HepG2 (cell line): Measurements from ENCODE around the gene JCAD. TPM values are rescaled to one million over a fixed set of nuclear protein-coding genes. Genes with fewer than 3 reads are reported as not detected.

Experiments
- ATAC-seq: fragments of 200-7000 bp; cut with Tn5 transposase; 3 replicates; pipeline ENCODE4 v1.9.1; 2020; ENCODE audit warnings: mild to moderate bottlenecking, moderate library complexity
- BruUV-seq: library from RNA; stranded (reverse); fragments of 400-500 nt; replicated peaks from 2 replicates; lab custom pipeline; 2021; lab: Mats Ljungman, UMichigan
- CTCF ChIA-PET: fragments of 300-600 bp; formaldehyde crosslinking; extraction: SDS; loops from one replicate; lab custom pipeline; 2021; ENCODE audit warnings: low total read pairs, inconsistent platforms, low intra/inter-chr PET ratio; lab: Yijun Ruan, JAX
- POLR2A ChIA-PET: fragments of 350-600 bp; sonication (Branson Sonifier 250); formaldehyde crosslinking; loops from one replicate; lab custom pipeline; 2020; ENCODE audit warnings: antibody characterized with exemption, inconsistent platforms; lab: Yijun Ruan, JAX
- DNase-seq: peaks from one replicate; pipeline ENCODE4 v3.0.0-alpha.2; 2015; ENCODE audit warnings: low spot score
- FAIRE-seq: peaks from 3 replicates; lab custom pipeline; 2011; peaks lifted over from hg19 to GRCh38; lab: Jason Lieb, UNC
- H2AFZ ChIP-seq: one replicate; pipeline ENCODE4 v1.6.1; 2011; ENCODE audit warnings: low read length, inconsistent platforms
- H3K27ac ChIP-seq: fragments of 300-600 bp; 3 replicates; pipeline ENCODE4 v1.8.0; 2011; ENCODE audit warnings: mixed run types, mild to moderate bottlenecking, mixed read lengths, low read length, inconsistent platforms; ENCODE audit not compliant: insufficient read depth; ENCODE audit errors: extremely low read length
- H3K27me3 ChIP-seq, 2 experiments: fragments of 200-600 bp in 1 of 2; 2 replicates in 1 of 2; 3 replicates in 1 of 2; pipeline versions ENCODE4 v1.6.0 to v1.8.0; 2011; ENCODE audit warnings: low read length in 2 of 2, mild to moderate bottlenecking in 2 of 2, moderate library complexity in 2 of 2, inconsistent platforms in 1 of 2; ENCODE audit not compliant: insufficient read depth in 2 of 2, control insufficient read depth in 1 of 2
- H3K36me3 ChIP-seq, 2 experiments: fragments of 200-600 bp in 1 of 2; replicated peaks in 1 of 2; 2 replicates in 1 of 2; 3 replicates in 1 of 2; pipeline versions ENCODE4 v1.5.1 to v1.8.0; 2011; ENCODE audit warnings: low read length in 2 of 2, inconsistent platforms in 1 of 2; ENCODE audit not compliant: insufficient read depth in 2 of 2, control insufficient read depth in 1 of 2
- H3K4me1 ChIP-seq: 2 replicates; pipeline ENCODE4 v1.5.1; 2012; ENCODE audit warnings: low read length, inconsistent platforms; ENCODE audit not compliant: insufficient read depth
- H3K4me2 ChIP-seq: 2 replicates; pipeline ENCODE4 v1.6.0; 2011; ENCODE audit warnings: low read depth, low read length, inconsistent platforms
- H3K4me3 ChIP-seq, 3 experiments: fragments of 200-600 bp in 1 of 3; sonication (generic), shearing (Covaris generic) in 1 of 3; replicated peaks in 1 of 3; 2 replicates each; pipeline ENCODE4 v1.5.1; 2011 to 2016; ENCODE audit warnings: low read length in 3 of 3, inconsistent platforms in 2 of 3, low read depth in 2 of 3, mild to moderate bottlenecking in 2 of 3, control low read depth in 1 of 3, mixed read lengths in 1 of 3; ENCODE audit not compliant: insufficient read depth in 1 of 3
- H3K79me2 ChIP-seq: one replicate; pipeline ENCODE4 v1.6.1; 2011; ENCODE audit warnings: low read length, inconsistent platforms; ENCODE audit not compliant: insufficient read depth
- H3K9ac ChIP-seq: 2 replicates; pipeline ENCODE4 v1.6.0; 2011; ENCODE audit warnings: mild to moderate bottlenecking, low read depth, low read length, inconsistent platforms; ENCODE audit not compliant: insufficient read depth
- H3K9me3 ChIP-seq: 2 replicates; pipeline ENCODE4 v1.5.1; 2012; ENCODE audit warnings: mild to moderate bottlenecking, low read length
- H4K20me1 ChIP-seq: 2 replicates; pipeline ENCODE4 v1.6.0; 2011; ENCODE audit warnings: inconsistent platforms, mild to moderate bottlenecking, low read length, moderate library complexity; ENCODE audit not compliant: insufficient read depth
- CENPBD1 ChIP-seq: sonication (generic); formaldehyde crosslinking; IDR thresholded peaks from 2 replicates; pipeline ENCODE4 v1.8.0; 2022; ENCODE audit warnings: missing genetic modification reagents, low read depth, mild to moderate bottlenecking, borderline replicate concordance
- ETV5 ChIP-seq: IDR thresholded peaks from 2 replicates; pipeline ENCODE4 v1.6.1; 2018; ENCODE audit warnings: missing biosample characterization, missing genetic modification reagents, inconsistent platforms, borderline replicate concordance
- KMT2A ChIP-seq: sonication (generic); formaldehyde crosslinking; IDR thresholded peaks from 2 replicates; pipeline ENCODE4 v1.4.0; 2020; ENCODE audit warnings: missing genetic modification reagents
- SKI ChIP-seq: fragments of 450-650 bp; IDR thresholded peaks from one replicate; pipeline ENCODE4 v1.6.1; 2018; ENCODE audit warnings: mild to moderate bottlenecking; ENCODE audit not compliant: partially characterized antibody
- UBTF ChIP-seq: sonication (generic); formaldehyde crosslinking; IDR thresholded peaks from 2 replicates; pipeline ENCODE4 v1.4.0; 2020; ENCODE audit warnings: mild to moderate bottlenecking, missing genetic modification reagents
- WIZ ChIP-seq: sonication (generic); formaldehyde crosslinking; IDR thresholded peaks from 2 replicates; pipeline ENCODE4 v1.5.1; 2020; ENCODE audit warnings: mild to moderate bottlenecking, missing genetic modification reagents
- ZNF33A ChIP-seq: sonication (generic); formaldehyde crosslinking; IDR thresholded peaks from 2 replicates; pipeline ENCODE4 v1.5.1; 2020; ENCODE audit warnings: missing genetic modification reagents, mild to moderate bottlenecking, moderate library complexity, borderline replicate concordance
- ZNF432 ChIP-seq: sonication (generic); formaldehyde crosslinking; IDR thresholded peaks from 2 replicates; pipeline ENCODE4 v1.5.0; 2020; ENCODE audit warnings: missing genetic modification reagents, mild to moderate bottlenecking, borderline replicate concordance
- ZNF513 ChIP-seq: sonication (generic); formaldehyde crosslinking; conservative IDR thresholded peaks from 2 replicates; pipeline ENCODE4 v1.5.0; 2020; ENCODE audit warnings: missing genetic modification reagents
- ZNF703 ChIP-seq: sonication (generic); formaldehyde crosslinking; IDR thresholded peaks from 2 replicates; pipeline ENCODE4 v1.5.1; 2020; ENCODE audit warnings: missing genetic modification reagents, mild to moderate bottlenecking, moderate library complexity, borderline replicate concordance
- WGBS: methylation state at CpG from one replicate; pipeline ENCODE4 v1.1.6; 2017; ENCODE audit warnings: low lambda C conversion rate; 5-methylcytosine and 5-hydroxymethylcytosine counted together
- in situ Hi-C: cut with HindIII; loops from 2 replicates; pipeline ENCODE4 v1.10.0; 2017; ENCODE audit warnings: low pct_unique_long_range_greater_than_20kb; ENCODE audit not compliant: extremely low pct_ligation_motif_present
- intact Hi-C: fragments of 100-400 bp; cut with micrococcal nuclease; formaldehyde crosslinking; loops from one replicate; pipeline ENCODE4 v1.10.0; 2022; ENCODE audit not compliant: unreplicated experiment
- polyA plus RNA-seq, 8 experiments: library from polyadenylated mRNA; depleted of rRNA in 3 of 8; stranded (reverse) in 7 of 8; unstranded in 1 of 8; fragments of >200 nt; fragmentation: Illumina TruSeq in 4 of 8; extraction: Trizol in 4 of 8; gene quantifications; 2 replicates each; pipeline versions ENCODE4 v1.2.1 to v1.2.3, GENCODE V29; 2011 to 2016; ENCODE audit warnings: low read depth in 4 of 8, missing spikeins in 1 of 8, mixed read lengths in 1 of 8; ENCODE audit not compliant: insufficient read depth in 1 of 8
- total RNA-seq, 5 experiments: library from RNA; depleted of rRNA; stranded (reverse); fragments of >200 nt; fragmentation: Illumina TruSeq; extraction: Trizol; gene quantifications; 2 replicates each; pipeline ENCODE4 v1.2.3, GENCODE V29; 2016; ENCODE audit warnings: low read depth in 1 of 5

Gene JCAD
- total and polyA plus RNA-seq, 2 of the 13 experiments (the other 11 are each of a cell fraction or from before 2014, with no cell fraction given), result 0.04 to 0.08 TPM

GRCh38 chr10:30055226-30055662, 4.1 kb downstream of the JCAD start:
- Histone ChIP-seq H3K4me1 (peaks cover 25% of the 10 kb centered on the region), H3K36me3 (no peaks in the 10 kb centered on the region), H2AFZ (no peak overlapping the region), H3K9me3 (no peaks in the 10 kb centered on the region), H4K20me1 (no peaks in the 10 kb centered on the region), H3K79me2 (no peaks in the 10 kb centered on the region), H3K27ac (no peak overlapping the region), H3K27me3 (peaks cover 0 to 31% of the 10 kb centered on the region in 2 experiments; a peak in 2 of 5 replicates), H3K4me3 (no peak overlapping the region), H3K4me2 (no peak overlapping the region), H3K9ac (no peak overlapping the region)
- intact Hi-C loops (no loop called here), in situ Hi-C loops (no loop called here)
- CTCF ChIA-PET, result no interaction called here
- TF ChIP-seq KMT2A (CRISPR knock-in tag) (no peak), CENPBD1 (CRISPR knock-in tag) (no peak), SKI (no peak), UBTF (CRISPR knock-in tag) (no peak), ZNF33A (no peak), ZNF432 (CRISPR knock-in tag) (no peak), ETV5 (no peak), ZNF513 (no peak), ZNF703 (CRISPR knock-in tag) (no peak), WIZ (CRISPR knock-in tag) (no peak)
- ATAC-seq, result no peak
- DNase-seq, result no peak
- WGBS, result 68% methylated on average over 3 of the region's 3 CpGs
- BruUV-seq, result no TSS peak
- POLR2A ChIA-PET, result no interaction called here
- no peak for FAIRE-seq
